Measurements from ENCODE around the gene UNC5B. TPM values are rescaled to one million over a fixed set of nuclear protein-coding genes. Genes with fewer than 3 reads are reported as not detected.

Gene UNC5B
- total RNA-seq, 1 experiment from 2014 or later: 0.71 TPM

GRCh38 chr10:71316056-71316785, 103.9 kb downstream of the UNC5B start:
- Histone ChIP-seq H3K36me3 (no peaks in the 10 kb centered on the region), H3K9me3 (replicated peaks) (no peaks in the 10 kb centered on the region), H3K27me3 (replicated peaks) (peaks cover 5% of the 10 kb centered on the region; the same call in 1 of the 2 replicates), H3K27ac (no peak overlapping the region), H3K4me1 (replicated peaks) (peaks cover 3% of the 10 kb centered on the region), H3K4me3 (no peak overlapping the region)
- DNase-seq (ENCODE audit: low read depth in 1 of 2, low spot score in 2 of 2): no peak

- Histone ChIP-seq H3K27me3 (replicated peaks) (no peaks in the 10 kb centered on the region; the same call in 1 of the 2 replicates), H3K9me3 (replicated peaks) (no peaks in the 10 kb centered on the region), H3K4me1 (replicated peaks) (peaks cover 3% of the 10 kb centered on the region), H3K27ac (no peak overlapping the region), H3K36me3 (no peaks in the 10 kb centered on the region), H3K4me3 (no peak overlapping the region)
- no peak for DNase-seq (ENCODE audit: low read depth in 1 of 2, low spot score in 2 of 2)
Observed at GRCh38 chr10:71316786-71317160, 104.4 kb downstream of the UNC5B start.

GRCh38 chr10:71317739-71318138, 105.4 kb downstream of the UNC5B start:
- Histone ChIP-seq H3K27ac (no peak overlapping the region), H3K4me1 (replicated peaks) (peaks cover 3% of the 10 kb centered on the region), H3K9me3 (replicated peaks) (no peaks in the 10 kb centered on the region), H3K36me3 (no peaks in the 10 kb centered on the region), H3K4me3 (no peak overlapping the region), H3K27me3 (replicated peaks) (no peaks in the 10 kb centered on the region)
- no peak for DNase-seq (ENCODE audit: low read depth in 1 of 2, low spot score in 2 of 2)

GRCh38 chr10:71319042-71319799, 106.9 kb downstream of the UNC5B start, which contains the start of gene SLC29A3:
SLC29A3 (plus strand) TSS chr10:71319259; CDS start chr10:71319310, 51 bp downstream.
- no peaks in the 10 kb centered on the region for H3K9me3 ChIP-seq (replicated peaks)
- no peak within 1 kb of the TSS for H3K27ac ChIP-seq
- peak within 1 kb of the TSS; percentile 51 for H3K4me3 ChIP-seq
- H3K27me3 ChIP-seq (replicated peaks): no peaks in the 10 kb centered on the region
- DNase-seq (ENCODE audit: low read depth in 1 of 2, low spot score in 2 of 2): peak; percentile 65 to 72
- H3K4me1 ChIP-seq (replicated peaks): peaks cover 3% of the 10 kb centered on the region
- no peaks in the 10 kb centered on the region for H3K36me3 ChIP-seq

- DNase-seq (ENCODE audit: low read depth in 1 of 2, low spot score in 2 of 2): no peak
- peak overlapping the region; percentile 51 for H3K4me3 ChIP-seq
- H3K27me3 ChIP-seq (replicated peaks): no peaks in the 10 kb centered on the region
- peaks cover 3% of the 10 kb centered on the region for H3K4me1 ChIP-seq (replicated peaks)
- H3K9me3 ChIP-seq (replicated peaks): no peaks in the 10 kb centered on the region
- no peaks in the 10 kb centered on the region for H3K36me3 ChIP-seq
- no peak overlapping the region for H3K27ac ChIP-seq
Observed at GRCh38 chr10:71319800-71320392, 107.5 kb downstream of the UNC5B start.

GRCh38 chr10:71320592-71320991, 108.2 kb downstream of the UNC5B start:
- Histone ChIP-seq H3K4me3 (no peak overlapping the region), H3K9me3 (replicated peaks) (no peaks in the 10 kb centered on the region), H3K27me3 (replicated peaks) (no peaks in the 10 kb centered on the region), H3K4me1 (replicated peaks) (peaks cover 3% of the 10 kb centered on the region), H3K36me3 (no peaks in the 10 kb centered on the region), H3K27ac (no peak overlapping the region)
- no peak for DNase-seq (ENCODE audit: low read depth in 1 of 2, low spot score in 2 of 2)

- no peaks in the 10 kb centered on the region for H3K36me3 ChIP-seq
- H3K27ac ChIP-seq: no peak overlapping the region
- no peak overlapping the region for H3K4me3 ChIP-seq
- peaks cover 3% of the 10 kb centered on the region for H3K4me1 ChIP-seq (replicated peaks)
- no peaks in the 10 kb centered on the region for H3K9me3 ChIP-seq (replicated peaks)
- no peak for DNase-seq (ENCODE audit: low read depth in 1 of 2, low spot score in 2 of 2)
- H3K27me3 ChIP-seq (replicated peaks): no peaks in the 10 kb centered on the region
Observed at GRCh38 chr10:71321386-71321785, 109.0 kb downstream of the UNC5B start.

GRCh38 chr10:71323407-71323806, 111.0 kb downstream of the UNC5B start:
- H3K36me3 ChIP-seq: no peaks in the 10 kb centered on the region
- no peak overlapping the region for H3K4me3 ChIP-seq
- H3K27ac ChIP-seq: no peak overlapping the region
- peaks cover 3% of the 10 kb centered on the region for H3K4me1 ChIP-seq (replicated peaks)
- no peak for DNase-seq (ENCODE audit: low read depth in 1 of 2, low spot score in 2 of 2)
- no peaks in the 10 kb centered on the region for H3K27me3 ChIP-seq (replicated peaks)
- no peaks in the 10 kb centered on the region for H3K9me3 ChIP-seq (replicated peaks)

GRCh38 chr10:71324743-71325142, 112.4 kb downstream of the UNC5B start:
- peaks cover under 1% of the 10 kb centered on the region for H3K4me1 ChIP-seq (replicated peaks)
- no peaks in the 10 kb centered on the region for H3K27me3 ChIP-seq (replicated peaks)
- no peaks in the 10 kb centered on the region for H3K9me3 ChIP-seq (replicated peaks)
- no peak overlapping the region for H3K4me3 ChIP-seq
- DNase-seq (ENCODE audit: low read depth in 1 of 2, low spot score in 2 of 2): no peak
- H3K36me3 ChIP-seq: no peaks in the 10 kb centered on the region
- H3K27ac ChIP-seq: no peak overlapping the region

GRCh38 chr10:71325267-71325666, 112.9 kb downstream of the UNC5B start:
- Histone ChIP-seq H3K36me3 (no peaks in the 10 kb centered on the region), H3K27ac (no peak overlapping the region), H3K27me3 (replicated peaks) (no peaks in the 10 kb centered on the region), H3K4me3 (no peak overlapping the region), H3K4me1 (replicated peaks) (no peaks in the 10 kb centered on the region), H3K9me3 (replicated peaks) (no peaks in the 10 kb centered on the region)
- no peak for DNase-seq (ENCODE audit: low read depth in 1 of 2, low spot score in 2 of 2)

- no peak for DNase-seq (ENCODE audit: low read depth in 1 of 2, low spot score in 2 of 2)
- no peaks in the 10 kb centered on the region for H3K27me3 ChIP-seq (replicated peaks)
- H3K9me3 ChIP-seq (replicated peaks): no peaks in the 10 kb centered on the region
- H3K4me3 ChIP-seq: no peak overlapping the region
- H3K4me1 ChIP-seq (replicated peaks): no peaks in the 10 kb centered on the region
- no peak overlapping the region for H3K27ac ChIP-seq
- H3K36me3 ChIP-seq: no peaks in the 10 kb centered on the region
Observed at GRCh38 chr10:71326464-71326881, 114.1 kb downstream of the UNC5B start.

GRCh38 chr10:71330789-71331404, 118.5 kb downstream of the UNC5B start:
- DNase-seq (ENCODE audit: low read depth in 1 of 2, low spot score in 2 of 2): no peak
- Histone ChIP-seq H3K27ac (no peak overlapping the region), H3K36me3 (no peaks in the 10 kb centered on the region), H3K9me3 (replicated peaks) (no peaks in the 10 kb centered on the region), H3K4me3 (no peak overlapping the region), H3K4me1 (replicated peaks) (0 out of 2 replicates have a peak, but pooled peaks cover 7% of the 10 kb centered on the region), H3K27me3 (replicated peaks) (no peaks in the 10 kb centered on the region)

GRCh38 chr10:71331736-71332135, 119.4 kb downstream of the UNC5B start:
- no peak for DNase-seq (ENCODE audit: low read depth in 1 of 2, low spot score in 2 of 2)
- Histone ChIP-seq H3K4me1 (replicated peaks) (0 out of 2 replicates have a peak, but pooled peaks cover 7% of the 10 kb centered on the region), H3K9me3 (replicated peaks) (no peaks in the 10 kb centered on the region), H3K36me3 (no peaks in the 10 kb centered on the region), H3K4me3 (no peak overlapping the region), H3K27me3 (replicated peaks) (no peaks in the 10 kb centered on the region), H3K27ac (no peak overlapping the region)
